ENCODE measurements around the gene LRP1B. TPM values are rescaled to one million over a fixed set of nuclear protein-coding genes. Genes with fewer than 3 reads are reported as not detected.
A peak's percentile ranks its signal among the peaks of the same experiment; 100 is the strongest.

The LRP1B gene
- total and polyA plus RNA-seq, 8 donors: 0.03 to 1.6 (median 0.84) TPM

DNA sequence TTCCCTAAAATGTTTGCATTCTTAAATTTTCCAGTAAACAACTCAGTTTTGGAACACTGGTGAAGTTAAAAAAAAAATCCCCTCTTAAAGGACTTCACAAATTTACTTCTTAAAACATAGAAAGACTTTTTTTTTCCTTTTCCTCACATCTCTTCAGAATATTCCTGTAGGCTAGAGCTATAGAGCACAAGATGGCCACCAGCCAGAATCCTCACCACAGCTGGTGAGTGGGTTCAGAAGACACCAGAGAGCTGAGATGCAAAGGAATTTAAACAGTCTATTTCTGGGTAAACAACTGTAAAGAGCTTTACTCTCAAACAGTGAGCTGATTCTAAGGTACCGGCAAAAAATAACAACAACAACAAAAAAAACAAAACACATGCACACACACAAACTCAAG lies 252.8 kb downstream of the LRP1B start:
- DNase-seq (peak in 1 of 4 donors; percentile 0), ATAC-seq (no peak)
- intact Hi-C loops (cut with DNase I): no loop called here

DNA sequence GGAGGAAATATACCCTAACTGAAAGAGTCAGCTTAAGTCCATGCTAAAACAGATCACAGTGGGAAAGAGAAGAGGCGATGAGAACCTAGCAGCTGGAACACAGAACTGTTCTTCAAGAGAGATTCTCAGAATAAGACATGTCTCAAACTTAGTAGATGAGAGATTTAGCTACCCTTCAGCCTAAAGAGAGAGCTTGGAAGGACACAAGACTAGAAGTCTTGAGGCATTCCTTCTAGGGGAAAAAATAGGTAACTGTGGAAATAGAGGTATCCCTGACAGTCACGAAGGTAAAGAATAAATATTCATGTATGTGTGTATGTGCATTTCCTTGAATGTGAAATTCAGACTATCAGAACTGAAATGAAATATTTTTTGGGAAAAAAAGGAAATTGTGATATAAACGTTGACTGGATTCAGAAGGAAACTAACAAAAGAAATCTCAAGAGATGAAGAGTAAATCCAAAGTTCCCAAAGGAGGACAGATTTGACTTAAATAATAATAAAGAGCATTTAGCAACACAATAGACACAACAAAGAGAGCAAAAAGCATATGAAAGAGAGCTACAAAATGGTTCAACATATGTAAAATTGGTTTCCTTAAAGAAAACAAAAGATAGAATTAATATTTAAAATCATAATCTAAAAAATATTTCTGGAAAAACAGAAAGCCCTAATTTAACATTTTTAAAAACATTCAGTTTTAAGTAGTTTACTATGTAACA lies 258.7 kb downstream of the LRP1B start:
- ATAC-seq: no peak
- H3K27ac ChIP-seq: no peak overlapping the region
- TF ChIP-seq CTCF (IDR thresholded peaks at IDR 0.05): no peak
- H3K4me3 ChIP-seq: no peak overlapping the region
- H3K36me3 ChIP-seq: no peaks in the 10 kb centered on the region
- DNase-seq: no peak
- H3K27me3 ChIP-seq: no peaks in the 10 kb centered on the region
- intact Hi-C loops (cut with DNase I): no loop called here
- no peaks in the 10 kb centered on the region for H3K4me1 ChIP-seq
- H3K9me3 ChIP-seq: peaks cover 0 to 7% of the 10 kb centered on the region in 2 donors

More for the DNA sequence above, 252.8 kb downstream of the LRP1B start:
- no peak overlapping the region for H3K27ac ChIP-seq
- no peaks in the 10 kb centered on the region for H3K27me3 ChIP-seq
- H3K36me3 ChIP-seq: no peaks in the 10 kb centered on the region
- no peaks in the 10 kb centered on the region for H3K9me3 ChIP-seq
- no peak for TF ChIP-seq CTCF (IDR thresholded peaks at IDR 0.05)
- no peak overlapping the region for H3K4me3 ChIP-seq
- H3K4me1 ChIP-seq: no peaks in the 10 kb centered on the region

DNA sequence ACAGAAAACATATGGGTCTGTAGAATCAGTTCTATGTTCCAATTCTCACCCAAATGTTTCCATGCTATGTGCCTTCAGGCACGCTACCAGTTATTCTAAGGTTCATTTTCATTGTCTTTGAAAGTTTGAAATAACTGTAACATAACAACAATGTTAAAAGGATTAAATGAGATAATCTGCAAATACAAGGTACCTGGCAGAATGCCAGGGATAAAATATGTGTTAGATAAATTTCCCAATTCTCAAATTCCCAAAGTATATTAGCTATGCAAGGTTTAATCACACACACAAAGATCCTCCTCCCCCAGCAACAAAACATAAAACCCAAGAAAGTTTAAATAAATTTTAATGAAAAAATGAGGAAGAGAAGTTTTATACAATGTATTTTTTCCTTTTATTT lies 261.2 kb downstream of the LRP1B start:
- Histone ChIP-seq H3K27me3 (no peaks in the 10 kb centered on the region), H3K36me3 (no peaks in the 10 kb centered on the region), H3K4me1 (no peaks in the 10 kb centered on the region), H3K4me3 (no peak overlapping the region), H3K27ac (no peak overlapping the region), H3K9me3 (peaks cover 0 to 7% of the 10 kb centered on the region in 2 donors)
- intact Hi-C loops (cut with DNase I): no loop called here
- no peak for TF ChIP-seq CTCF (IDR thresholded peaks at IDR 0.05)
- ATAC-seq (no peak), DNase-seq (no peak)

DNA sequence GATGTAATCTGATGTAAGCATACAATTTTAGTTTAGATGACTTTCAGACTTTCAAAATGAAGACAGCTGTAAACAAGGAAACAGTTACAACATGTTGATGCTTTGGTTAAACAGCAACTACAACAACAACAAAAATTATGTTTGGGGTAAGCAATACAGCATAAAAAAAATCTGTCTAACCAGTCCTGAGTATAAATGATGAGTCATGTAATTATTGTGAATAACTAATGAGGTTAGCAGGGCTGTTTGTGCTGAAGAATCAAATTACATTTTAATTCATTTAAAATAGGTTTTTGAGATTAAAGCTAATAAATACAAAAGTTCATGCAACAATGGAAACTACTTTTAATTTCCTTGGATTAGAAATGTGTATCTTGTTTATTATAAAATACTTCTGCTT lies 266.9 kb downstream of the LRP1B start:
- intact Hi-C loops (cut with DNase I): no loop called here
- no peaks in the 10 kb centered on the region for H3K36me3 ChIP-seq
- ATAC-seq (no peak), DNase-seq (no peak)
- no peak overlapping the region for H3K27ac ChIP-seq
- no peaks in the 10 kb centered on the region for H3K9me3 ChIP-seq
- H3K4me3 ChIP-seq: no peak overlapping the region
- H3K27me3 ChIP-seq: no peaks in the 10 kb centered on the region
- TF ChIP-seq CTCF (IDR thresholded peaks at IDR 0.05): no peak
- no peaks in the 10 kb centered on the region for H3K4me1 ChIP-seq

GRCh38 chr2:141856215-141856919 lies 274.4 kb downstream of the LRP1B start:
- no peak for TF ChIP-seq CTCF (IDR thresholded peaks at IDR 0.05)
- no peaks in the 10 kb centered on the region for H3K36me3 ChIP-seq
- ATAC-seq (no peak), DNase-seq (no peak)
- no peaks in the 10 kb centered on the region for H3K9me3 ChIP-seq
- no peak overlapping the region for H3K4me3 ChIP-seq
- intact Hi-C loops (cut with DNase I): no loop called here
- no peaks in the 10 kb centered on the region for H3K27me3 ChIP-seq
- H3K4me1 ChIP-seq: no peaks in the 10 kb centered on the region
- H3K27ac ChIP-seq: no peak overlapping the region

All from left lung (tissue), 10 donors.